WTC11 (cell line): ENCODE results near the gene KCNG2. TPM values are rescaled to one million over a fixed set of nuclear protein-coding genes. Genes with fewer than 3 reads are reported as not detected.

Experiments
- ATAC-seq: fragments of 200-7000 bp; cut with Tn5 transposase; 2 replicates; pipeline ENCODE4 v1.10.0; 2021; ENCODE audit warnings: mild to moderate bottlenecking, moderate library complexity
- CTCF ChIA-PET: fragments of 300-600 bp; sonication (Branson Sonifier 250); formaldehyde crosslinking; loops from one replicate; lab custom pipeline; 2021; ENCODE audit warnings: antibody characterized with exemption; lab: Charles Lee
- POLR2A ChIA-PET: fragments of 350-600 bp; sonication (Branson Sonifier 250); formaldehyde crosslinking; loops from one replicate; lab custom pipeline; 2021; ENCODE audit warnings: antibody characterized with exemption; lab: Charles Lee
- DNase-seq: peaks from one replicate; pipeline ENCODE4 v3.0.0; 2021; ENCODE audit warnings: low spot score
- H3K27ac Mint-ChIP-seq: 2 replicates; pipeline ENCODE4 v1.8.0; 2021; ENCODE audit warnings: mixed read lengths
- H3K27me3 Mint-ChIP-seq: 2 replicates; pipeline ENCODE4 v1.8.0; 2021; ENCODE audit warnings: low read depth, mild to moderate bottlenecking, moderate library complexity, mixed read lengths
- H3K36me3 Mint-ChIP-seq: 2 replicates; pipeline ENCODE4 v1.8.0; 2021; ENCODE audit warnings: mixed read lengths
- H3K4me1 Mint-ChIP-seq: 2 replicates; pipeline ENCODE4 v1.8.0; 2022; ENCODE audit warnings: mixed read lengths
- H3K4me3 Mint-ChIP-seq: 2 replicates; pipeline ENCODE4 v1.8.0; 2021; ENCODE audit warnings: mild to moderate bottlenecking, moderate library complexity, mixed read lengths
- H3K9me3 Mint-ChIP-seq: 2 replicates; pipeline ENCODE4 v1.8.0; 2021; ENCODE audit warnings: mixed read lengths
- AR ChIP-seq: fragments of 250-450 bp; sonication (Bioruptor Pico); IDR thresholded peaks from 2 replicates; pipeline ENCODE4 v1.9.0; 2021; ENCODE audit warnings: mild to moderate bottlenecking
- ARID4B ChIP-seq: sonication (generic); formaldehyde crosslinking; IDR thresholded peaks from 2 replicates; pipeline ENCODE4 v1.8.0; 2023; ENCODE audit warnings: missing genetic modification reagents, mild to moderate bottlenecking, borderline replicate concordance
- E2F5 ChIP-seq: sonication (generic); formaldehyde crosslinking; IDR thresholded peaks from 2 replicates; pipeline ENCODE4 v1.8.1; 2022; ENCODE audit warnings: mild to moderate bottlenecking, moderate library complexity, missing genetic modification reagents
- ELF4 ChIP-seq: sonication (generic); formaldehyde crosslinking; IDR thresholded peaks from 2 replicates; pipeline ENCODE4 v1.8.1; 2022; ENCODE audit warnings: low read depth, mild to moderate bottlenecking, moderate library complexity, missing genetic modification reagents
- EMX1 ChIP-seq: fragments of 250-450 bp; sonication (Bioruptor Pico); IDR thresholded peaks from 2 replicates; pipeline ENCODE4 v1.8.0; 2021; ENCODE audit warnings: mild to moderate bottlenecking
- MLX ChIP-seq: sonication (generic); formaldehyde crosslinking; IDR thresholded peaks from 2 replicates; pipeline ENCODE4 v1.8.1; 2023; ENCODE audit warnings: mild to moderate bottlenecking, missing genetic modification reagents, moderate library complexity
- NFE2L1 ChIP-seq: sonication (generic); formaldehyde crosslinking; IDR thresholded peaks from 2 replicates; pipeline ENCODE4 v1.8.1; 2023; ENCODE audit warnings: missing genetic modification reagents
- RORB ChIP-seq: fragments of 250-450 bp; sonication (Bioruptor Pico); IDR thresholded peaks from 2 replicates; pipeline ENCODE4 v1.9.0; 2021; ENCODE audit warnings: mild to moderate bottlenecking
- total RNA-seq: library from RNA; stranded (reverse); gene quantifications from 3 replicates; pipeline ENCODE4 v1.2.3, GENCODE V29; 2021
- TF ChIP-seq, protein P1 (sequence below): sonication (generic); formaldehyde crosslinking; IDR thresholded peaks from 2 replicates; pipeline ENCODE4 v1.8.0; 2022; ENCODE audit warnings: missing genetic modification reagents
- TF ChIP-seq, protein P2 (sequence below): sonication (generic); formaldehyde crosslinking; IDR thresholded peaks from 2 replicates; pipeline ENCODE4 v1.8.0; 2022; ENCODE audit warnings: mild to moderate bottlenecking, missing genetic modification reagents

KCNG2 gene
- total RNA-seq, 1 experiment from 2014 or later, result 0.50 TPM

DNA sequence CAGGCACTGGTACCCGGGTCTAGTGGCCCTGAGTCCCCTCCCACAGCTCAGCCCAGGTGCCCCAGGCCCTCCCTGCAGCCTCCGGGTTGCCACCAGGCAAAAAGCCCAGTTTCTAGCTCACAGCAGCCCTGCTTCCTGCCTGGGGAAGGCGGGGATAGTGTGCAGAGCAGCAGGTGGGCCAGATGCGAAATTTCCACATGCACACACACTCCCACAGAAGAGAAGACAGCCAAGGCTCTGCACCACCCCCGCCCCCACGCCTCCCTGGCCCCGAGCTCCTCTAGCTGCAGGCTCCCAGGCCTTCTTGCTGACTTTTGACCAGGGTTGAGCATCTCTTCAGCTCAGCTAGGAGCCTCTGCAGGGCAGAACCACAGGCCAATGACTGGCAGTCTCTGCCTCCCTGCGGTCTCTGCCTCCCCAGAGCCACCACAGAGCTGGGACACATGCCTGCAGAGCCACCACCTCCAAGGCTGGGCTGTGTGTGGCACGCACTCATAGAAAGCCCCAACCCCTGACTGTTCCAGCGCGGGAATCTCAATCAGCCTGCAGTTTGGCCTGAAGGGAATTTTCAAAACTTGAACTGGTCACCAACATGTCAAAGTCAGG is 146.5 kb downstream of the KCNG2 start (continued):
- TF ChIP-seq ARID4B (CRISPR knock-in tag), result no peak
- no peak for TF ChIP-seq ELF4 (CRISPR knock-in tag)
- no peak for TF ChIP-seq AR (CRISPR knock-in tag)
- TF ChIP-seq E2F5, result no peak
- no peak for TF ChIP-seq MLX (CRISPR knock-in tag)
- TF ChIP-seq, protein P1, sequence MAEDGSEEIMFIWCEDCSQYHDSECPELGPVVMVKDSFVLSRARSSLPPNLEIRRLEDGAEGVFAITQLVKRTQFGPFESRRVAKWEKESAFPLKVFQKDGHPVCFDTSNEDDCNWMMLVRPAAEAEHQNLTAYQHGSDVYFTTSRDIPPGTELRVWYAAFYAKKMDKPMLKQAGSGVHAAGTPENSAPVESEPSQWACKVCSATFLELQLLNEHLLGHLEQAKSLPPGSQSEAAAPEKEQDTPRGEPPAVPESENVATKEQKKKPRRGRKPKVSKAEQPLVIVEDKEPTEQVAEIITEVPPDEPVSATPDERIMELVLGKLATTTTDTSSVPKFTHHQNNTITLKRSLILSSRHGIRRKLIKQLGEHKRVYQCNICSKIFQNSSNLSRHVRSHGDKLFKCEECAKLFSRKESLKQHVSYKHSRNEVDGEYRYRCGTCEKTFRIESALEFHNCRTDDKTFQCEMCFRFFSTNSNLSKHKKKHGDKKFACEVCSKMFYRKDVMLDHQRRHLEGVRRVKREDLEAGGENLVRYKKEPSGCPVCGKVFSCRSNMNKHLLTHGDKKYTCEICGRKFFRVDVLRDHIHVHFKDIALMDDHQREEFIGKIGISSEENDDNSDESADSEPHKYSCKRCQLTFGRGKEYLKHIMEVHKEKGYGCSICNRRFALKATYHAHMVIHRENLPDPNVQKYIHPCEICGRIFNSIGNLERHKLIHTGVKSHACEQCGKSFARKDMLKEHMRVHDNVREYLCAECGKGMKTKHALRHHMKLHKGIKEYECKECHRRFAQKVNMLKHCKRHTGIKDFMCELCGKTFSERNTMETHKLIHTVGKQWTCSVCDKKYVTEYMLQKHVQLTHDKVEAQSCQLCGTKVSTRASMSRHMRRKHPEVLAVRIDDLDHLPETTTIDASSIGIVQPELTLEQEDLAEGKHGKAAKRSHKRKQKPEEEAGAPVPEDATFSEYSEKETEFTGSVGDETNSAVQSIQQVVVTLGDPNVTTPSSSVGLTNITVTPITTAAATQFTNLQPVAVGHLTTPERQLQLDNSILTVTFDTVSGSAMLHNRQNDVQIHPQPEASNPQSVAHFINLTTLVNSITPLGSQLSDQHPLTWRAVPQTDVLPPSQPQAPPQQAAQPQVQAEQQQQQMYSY (CRISPR knock-in tag), result no peak

- Mint-ChIP-seq H3K4me3 (no peak overlapping the region), H3K36me3 (peaks cover 2% of the 10 kb centered on the region; the same call in 1 of the 2 replicates), H3K4me1 (peaks cover 13% of the 10 kb centered on the region), H3K9me3 (no peaks in the 10 kb centered on the region), H3K27ac (no peak overlapping the region), H3K27me3 (peaks cover 9% of the 10 kb centered on the region)
- CTCF ChIA-PET, result interaction anchor here (2.1 kb wide), 1 partner anchor 11 kb away, joined by 8 read pairs; no protein-coding TSS in a partner anchor
- POLR2A ChIA-PET, result no interaction called here
- no peak for DNase-seq
- ATAC-seq, result no peak
- no peak for TF ChIP-seq RORB
- TF ChIP-seq EMX1 (CRISPR knock-in tag), result no peak
- TF ChIP-seq, protein P2, sequence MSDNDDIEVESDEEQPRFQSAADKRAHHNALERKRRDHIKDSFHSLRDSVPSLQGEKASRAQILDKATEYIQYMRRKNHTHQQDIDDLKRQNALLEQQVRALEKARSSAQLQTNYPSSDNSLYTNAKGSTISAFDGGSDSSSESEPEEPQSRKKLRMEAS (CRISPR knock-in tag), result no peak
- TF ChIP-seq NFE2L1 (CRISPR knock-in tag), result no peak
Observed at GRCh38 chr18:79944746-79945117, 147.0 kb downstream of the KCNG2 start.
